Cerebellar cortex (tissue), 1 donor: Measurements from ENCODE around the gene C4A.
"Not testable (repeated sequence)": the region's sequence is repeated elsewhere in the genome, so short reads cannot be mapped to it uniquely, and the experiment has no call there.

Source experiments
- DNase-seq: peaks from one replicate; pipeline ENCODE4 v3.0.0-alpha.2; 2015; ENCODE audit warnings: low spot score

Gene C4A

DNA sequence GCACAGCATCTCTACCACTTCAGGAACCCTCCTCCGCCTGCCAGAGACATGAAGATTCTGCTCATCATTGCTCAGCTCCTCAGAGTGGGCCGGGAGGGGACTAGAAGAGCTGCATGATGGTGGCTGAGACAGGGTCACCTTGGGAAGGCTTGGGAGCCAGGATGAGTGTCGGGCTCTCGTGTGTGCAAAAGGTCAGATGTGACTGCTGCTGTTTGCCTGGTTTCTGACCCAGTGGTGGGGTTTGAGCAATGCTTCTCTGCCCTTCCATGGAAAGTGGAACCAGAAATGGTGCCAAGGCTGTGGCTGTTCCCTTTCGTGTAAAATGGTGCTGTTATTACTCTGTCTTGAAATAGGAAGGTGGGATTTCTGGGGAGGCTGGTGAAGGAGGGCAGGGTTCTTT, 859 bp upstream of the C4A start:
- not testable (repeated sequence) for DNase-seq

DNA sequence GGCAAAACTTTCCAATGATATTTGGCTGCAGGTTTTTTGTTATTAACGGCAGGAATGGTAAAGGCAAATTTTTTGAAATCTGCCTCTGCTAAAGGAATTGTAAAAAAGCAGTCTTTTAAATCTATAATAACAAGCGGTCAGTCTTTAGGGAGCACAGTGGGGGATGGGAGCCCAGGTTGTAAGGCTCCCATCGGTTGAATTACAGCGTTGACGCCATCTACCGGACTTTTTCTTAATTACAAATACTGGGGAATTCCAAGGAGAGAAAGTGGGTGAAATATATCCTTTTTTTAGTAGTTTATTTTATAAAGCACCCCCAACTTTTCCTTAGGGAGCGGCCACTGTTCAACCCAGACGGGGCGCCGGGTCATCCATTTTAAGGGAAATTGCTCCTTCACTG, 7.5 kb downstream of the C4A start:
- DNase-seq = not testable (repeated sequence)

DNA sequence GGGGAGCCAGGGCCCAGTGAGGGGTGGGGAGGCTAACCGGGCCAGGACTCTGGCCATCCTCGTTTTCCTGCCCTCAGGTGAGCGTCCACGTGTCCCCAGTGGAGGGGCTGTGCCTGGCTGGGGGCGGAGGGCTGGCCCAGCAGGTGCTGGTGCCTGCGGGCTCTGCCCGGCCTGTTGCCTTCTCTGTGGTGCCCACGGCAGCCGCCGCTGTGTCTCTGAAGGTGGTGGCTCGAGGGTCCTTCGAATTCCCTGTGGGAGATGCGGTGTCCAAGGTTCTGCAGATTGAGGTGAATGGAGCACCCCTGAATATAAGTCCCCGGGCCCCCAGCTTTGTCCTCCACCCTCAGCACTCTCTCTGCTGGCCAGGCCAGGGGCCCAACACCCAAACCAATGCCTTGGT, 12.6 kb downstream of the C4A start:
- not testable (repeated sequence) for DNase-seq

DNA sequence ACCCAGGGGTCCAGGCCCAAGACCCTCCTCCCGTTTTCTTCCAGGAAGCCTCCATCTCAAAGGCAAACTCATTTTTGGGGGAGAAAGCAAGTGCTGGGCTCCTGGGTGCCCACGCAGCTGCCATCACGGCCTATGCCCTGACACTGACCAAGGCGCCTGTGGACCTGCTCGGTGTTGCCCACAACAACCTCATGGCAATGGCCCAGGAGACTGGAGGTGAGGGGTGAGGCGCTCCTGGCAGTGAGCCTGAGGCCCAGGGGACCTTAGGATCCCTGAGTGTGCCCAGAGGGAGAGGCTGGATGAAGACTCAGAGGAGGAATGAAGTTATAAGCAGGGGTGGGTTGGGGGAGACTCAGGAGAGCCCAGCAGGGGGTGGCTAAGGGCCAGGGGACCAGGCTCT, 14.5 kb downstream of the C4A start:
- DNase-seq = not testable (repeated sequence)

DNA sequence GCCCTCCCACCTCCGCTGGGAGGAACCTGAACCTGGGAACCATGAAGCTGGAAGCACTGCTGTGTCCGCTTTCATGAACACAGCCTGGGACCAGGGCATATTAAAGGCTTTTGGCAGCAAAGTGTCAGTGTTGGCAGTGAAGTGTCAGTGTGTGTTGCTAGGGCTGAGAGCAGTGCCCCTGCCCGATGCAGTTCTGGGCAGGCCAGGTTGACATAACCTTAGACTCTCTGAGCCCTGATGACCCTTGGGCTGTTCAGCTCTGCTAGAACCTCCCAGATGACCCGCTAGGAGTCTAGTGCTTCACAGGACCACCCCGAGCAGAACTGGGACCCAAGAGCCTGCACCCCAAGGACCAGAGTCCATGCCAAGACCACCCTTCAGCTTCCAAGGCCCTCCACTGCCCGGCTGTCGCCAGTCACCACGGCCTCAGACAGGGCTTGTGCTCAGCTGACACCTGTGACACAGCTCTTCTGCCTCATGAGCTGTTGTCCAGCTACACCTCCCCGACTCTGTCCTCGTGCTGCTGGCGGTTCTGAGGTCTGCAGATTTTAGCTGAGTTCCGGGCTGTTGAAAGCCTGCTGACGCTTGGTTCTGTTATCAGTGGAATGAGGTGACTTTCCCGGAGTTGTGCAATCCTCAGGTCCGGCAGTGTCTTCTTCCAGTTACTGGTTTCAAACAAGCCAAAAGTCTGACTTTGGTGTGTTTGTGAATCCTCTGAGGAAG, 20.9 kb downstream of the C4A start:
- DNase-seq = not testable (repeated sequence)

DNA sequence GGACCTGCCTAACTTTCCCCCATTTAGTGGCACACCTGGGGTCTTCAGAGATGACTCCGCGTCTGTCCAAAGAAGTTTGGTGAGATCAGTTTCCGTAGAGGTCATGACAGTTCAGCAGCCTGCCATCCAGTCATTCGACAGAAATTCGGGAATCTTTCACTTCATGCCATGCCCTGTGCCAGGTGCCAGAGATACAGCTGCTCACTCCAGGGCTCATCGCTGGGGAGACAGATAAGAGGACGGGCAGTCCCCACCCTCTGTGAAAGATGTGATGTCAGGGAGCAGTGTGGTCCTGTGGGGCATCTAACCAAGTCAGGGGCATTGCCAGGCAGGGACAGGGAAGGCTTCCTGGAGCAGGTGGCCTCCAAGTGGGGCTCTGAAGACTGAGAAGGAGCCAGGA, 21.4 kb downstream of the C4A start:
- not testable (repeated sequence) for DNase-seq

DNA sequence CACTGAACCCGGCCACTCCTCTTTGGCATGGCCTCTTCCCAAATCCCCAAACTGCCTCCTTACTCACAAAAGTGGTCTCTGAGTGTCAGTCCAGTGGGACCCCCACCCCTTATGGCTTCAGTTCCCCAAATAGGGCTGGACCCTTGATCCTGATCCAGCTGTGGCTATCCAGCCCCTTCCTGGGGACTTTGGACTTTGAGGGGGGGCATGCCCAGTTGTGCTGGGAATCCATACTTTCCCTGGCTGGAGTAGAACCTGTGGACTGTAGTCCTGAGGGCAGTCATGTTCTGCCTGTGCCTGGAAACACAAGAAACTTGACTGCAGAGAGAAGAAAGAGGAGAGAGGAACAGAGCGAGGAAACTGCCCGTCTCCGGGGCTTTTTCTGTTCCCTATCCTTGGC, 22.5 kb downstream of the C4A start:
- DNase-seq = not testable (repeated sequence)

DNA sequence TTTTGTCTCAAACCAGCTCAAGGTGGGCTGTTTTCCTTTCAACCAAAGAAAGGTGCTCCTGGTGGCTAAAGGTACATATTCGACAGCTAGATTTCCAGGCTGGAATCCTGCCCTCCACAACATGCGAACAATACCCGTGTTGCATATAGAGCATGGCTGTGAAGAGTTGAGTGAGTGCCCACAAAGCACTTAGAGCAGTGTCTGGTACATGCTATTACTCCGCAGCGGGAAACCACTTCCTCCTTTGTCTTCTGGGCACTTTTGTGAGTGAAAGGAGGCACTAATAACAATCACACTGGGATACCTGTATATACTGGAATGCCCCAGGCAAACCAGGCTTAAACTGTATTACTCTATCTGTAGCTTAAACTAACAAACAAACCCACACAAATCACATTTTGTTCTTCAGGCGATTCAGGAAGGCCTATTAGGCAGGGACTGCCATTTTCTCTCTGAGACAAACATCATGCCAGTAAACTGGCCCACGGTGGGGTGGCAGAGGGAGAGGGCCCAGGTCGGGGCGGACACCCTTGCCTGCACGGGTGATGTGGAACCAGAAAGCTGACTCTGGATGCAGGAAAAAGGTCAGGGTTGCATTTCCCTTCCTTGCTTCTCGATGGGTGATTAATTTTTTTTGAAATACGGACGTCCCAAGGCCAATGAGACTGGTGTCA, 23.1 kb downstream of the C4A start:
- not testable (repeated sequence) for DNase-seq

DNA sequence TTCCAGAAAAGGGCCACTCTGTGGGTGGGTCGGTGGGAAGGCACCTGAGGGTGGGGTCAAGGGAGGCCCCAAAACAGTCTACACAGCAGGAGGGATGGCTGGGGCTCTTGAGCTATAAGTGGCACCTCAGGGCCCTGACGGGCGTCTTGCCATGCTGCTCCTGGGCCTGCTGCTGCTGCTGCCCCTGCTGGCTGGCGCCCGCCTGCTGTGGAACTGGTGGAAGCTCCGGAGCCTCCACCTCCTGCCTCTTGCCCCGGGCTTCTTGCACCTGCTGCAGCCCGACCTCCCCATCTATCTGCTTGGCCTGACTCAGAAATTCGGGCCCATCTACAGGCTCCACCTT, 23.7 kb downstream of the C4A start:
- not testable (repeated sequence) for DNase-seq

DNA sequence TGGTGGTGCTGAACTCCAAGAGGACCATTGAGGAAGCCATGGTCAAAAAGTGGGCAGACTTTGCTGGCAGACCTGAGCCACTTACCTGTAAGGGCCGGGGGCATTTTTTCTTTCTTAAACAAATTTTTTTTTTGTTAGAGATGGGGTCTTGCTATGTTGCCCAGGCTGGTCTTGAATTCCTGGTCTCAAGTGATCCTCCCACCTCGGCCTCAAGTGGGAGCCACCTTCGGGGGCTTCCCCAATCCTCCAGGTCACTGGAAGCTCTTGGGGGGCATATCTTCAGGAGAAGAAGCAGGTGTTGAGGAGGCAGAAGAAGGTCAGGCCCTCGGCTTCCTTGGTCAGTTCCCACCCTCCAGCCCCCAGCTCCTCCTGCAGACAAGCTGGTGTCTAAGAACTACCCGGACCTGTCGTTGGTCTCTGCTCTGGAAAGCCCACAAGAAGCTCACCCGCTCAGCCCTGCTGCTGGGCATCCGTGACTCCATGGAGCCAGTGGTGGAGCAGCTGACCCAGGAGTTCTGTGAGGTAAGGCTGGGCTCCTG, 24.2 kb downstream of the C4A start:
- not testable (repeated sequence) for DNase-seq

DNA sequence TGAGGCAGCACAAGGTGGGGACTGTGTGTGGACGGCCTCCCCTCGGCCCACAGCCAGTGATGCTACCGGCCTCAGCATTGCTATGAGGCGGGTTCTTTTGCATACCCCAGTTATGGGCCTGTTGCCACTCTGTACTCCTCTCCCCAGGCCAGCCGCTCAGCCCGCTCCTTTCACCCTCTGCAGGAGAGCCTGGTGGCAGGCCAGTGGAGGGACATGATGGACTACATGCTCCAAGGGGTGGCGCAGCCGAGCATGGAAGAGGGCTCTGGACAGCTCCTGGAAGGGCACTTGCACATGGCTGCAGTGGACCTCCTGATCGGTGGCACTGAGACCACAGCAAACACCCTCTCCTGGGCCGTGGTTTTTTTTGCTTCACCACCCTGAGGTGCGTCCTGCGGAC, 25.2 kb downstream of the C4A start:
- DNase-seq = not testable (repeated sequence)

DNA sequence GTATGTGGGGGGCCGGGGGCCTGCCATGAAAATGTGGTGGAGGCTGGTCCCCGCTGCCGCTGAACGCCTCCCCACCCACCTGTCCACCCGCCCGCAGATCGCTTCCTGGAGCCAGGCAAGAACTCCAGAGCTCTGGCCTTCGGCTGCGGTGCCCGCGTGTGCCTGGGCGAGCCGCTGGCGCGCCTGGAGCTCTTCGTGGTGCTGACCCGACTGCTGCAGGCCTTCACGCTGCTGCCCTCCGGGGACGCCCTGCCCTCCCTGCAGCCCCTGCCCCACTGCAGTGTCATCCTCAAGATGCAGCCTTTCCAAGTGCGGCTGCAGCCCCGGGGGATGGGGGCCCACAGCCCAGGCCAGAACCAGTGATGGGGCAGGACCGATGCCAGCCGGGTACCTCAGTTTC, 26.2 kb downstream of the C4A start:
- not testable (repeated sequence) for DNase-seq

DNA sequence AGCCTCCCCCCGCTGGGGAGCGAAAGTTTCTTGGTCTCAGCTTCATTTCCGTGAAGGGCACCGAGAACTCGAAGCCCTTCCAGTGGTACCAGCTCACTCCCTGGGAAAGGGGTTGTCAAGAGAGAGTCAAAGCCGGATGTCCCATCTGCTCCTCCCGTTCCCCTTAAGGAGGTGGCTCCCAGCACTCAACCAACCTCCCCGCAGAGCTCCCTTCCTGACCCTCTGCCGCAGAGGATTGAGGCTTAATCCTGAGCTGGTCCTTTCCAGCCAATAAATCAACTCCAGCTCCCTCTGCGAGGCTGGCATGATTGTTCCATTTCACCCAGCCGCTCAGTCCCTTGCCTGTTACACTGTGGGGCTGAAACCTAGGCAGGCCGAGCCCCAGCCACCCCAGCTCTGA, 26.8 kb downstream of the C4A start:
- DNase-seq = not testable (repeated sequence)

DNA sequence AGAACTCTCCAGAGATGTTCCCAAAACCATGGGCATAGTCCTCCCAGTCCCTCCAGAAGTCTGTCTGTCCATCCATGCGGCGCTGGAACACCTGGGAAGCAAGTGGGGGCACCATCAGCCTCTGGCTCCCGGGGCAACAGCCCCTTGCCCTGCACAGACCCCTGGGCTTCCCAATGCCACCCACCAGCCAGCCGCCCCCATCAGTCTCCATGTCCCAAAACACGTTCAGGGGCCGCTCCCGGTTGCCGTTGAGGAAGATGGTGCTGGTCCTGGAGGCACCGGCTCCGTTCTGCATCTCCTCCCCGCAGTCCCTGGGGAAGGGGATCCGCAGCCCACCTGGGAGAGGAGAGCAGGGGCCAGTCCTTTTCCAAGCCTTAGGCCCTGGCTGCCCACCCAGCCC, 27.7 kb downstream of the C4A start:
- DNase-seq = not testable (repeated sequence)

DNA sequence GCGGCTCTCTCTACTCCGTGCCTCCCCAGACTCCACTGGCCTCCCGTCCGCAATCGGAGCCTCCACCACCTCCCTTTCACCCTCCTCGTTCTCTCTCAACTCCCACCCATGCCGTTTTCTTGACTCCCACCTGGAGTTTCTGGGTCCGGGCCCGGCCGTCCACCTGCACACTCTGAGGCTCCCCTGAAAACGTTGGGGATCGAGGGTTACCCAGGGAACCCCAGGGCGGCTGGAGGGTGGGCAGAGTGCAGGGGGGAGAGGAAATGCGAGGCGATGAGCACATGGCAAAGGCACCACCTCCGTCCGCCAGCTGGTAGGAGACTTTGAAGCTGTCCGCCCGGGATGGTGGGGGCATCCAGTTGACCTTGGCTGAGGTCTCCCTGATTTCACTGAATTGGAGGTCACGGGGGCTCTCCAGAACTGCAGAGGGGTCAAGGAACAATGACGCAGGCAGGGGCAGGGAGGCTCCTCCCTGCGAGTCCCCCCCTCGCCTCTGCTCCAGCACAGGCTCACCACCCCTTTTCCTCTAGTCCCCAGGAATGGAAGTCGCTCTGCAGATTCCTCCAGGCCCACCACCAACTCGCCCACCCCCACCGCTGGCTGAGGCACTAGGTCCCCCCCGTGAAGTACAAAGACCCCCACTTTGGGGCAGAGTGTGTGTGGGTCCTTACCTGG, 29.1 kb downstream of the C4A start:
- DNase-seq = not testable (repeated sequence)

DNA sequence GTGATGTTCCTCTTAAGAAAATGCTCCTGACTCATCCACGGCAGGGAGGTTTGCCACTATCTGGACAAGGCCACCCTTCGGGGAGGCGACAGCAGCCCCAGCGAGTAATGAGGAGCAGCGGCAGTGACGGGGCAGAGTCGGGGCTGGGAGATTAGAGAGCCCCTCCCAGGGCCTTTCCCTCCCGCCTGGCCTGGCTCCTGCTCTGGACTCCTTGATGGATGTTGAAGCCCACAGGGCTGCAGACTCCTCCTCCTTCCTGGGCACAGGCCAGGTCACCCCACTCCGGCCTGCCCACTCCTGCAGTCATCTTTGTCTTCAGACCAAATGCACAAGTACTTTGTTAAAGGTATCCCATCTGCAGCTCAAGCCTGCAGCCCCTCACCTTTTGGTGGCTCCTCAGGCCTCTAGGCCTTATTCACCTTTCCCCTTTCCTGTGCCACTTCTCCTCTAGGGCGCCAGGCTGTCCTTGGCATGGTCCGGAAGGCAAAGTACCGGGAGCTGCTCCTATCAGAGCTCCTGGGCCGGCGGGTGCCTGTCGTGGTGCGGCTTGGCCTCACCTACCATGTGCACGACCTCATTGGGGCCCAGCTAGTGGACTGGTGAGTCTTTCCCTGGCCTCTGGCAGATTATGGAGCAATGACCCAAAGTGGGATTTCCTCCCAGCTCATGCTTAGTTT, 31.2 kb downstream of the C4A start:
- not testable (repeated sequence) for DNase-seq

DNA sequence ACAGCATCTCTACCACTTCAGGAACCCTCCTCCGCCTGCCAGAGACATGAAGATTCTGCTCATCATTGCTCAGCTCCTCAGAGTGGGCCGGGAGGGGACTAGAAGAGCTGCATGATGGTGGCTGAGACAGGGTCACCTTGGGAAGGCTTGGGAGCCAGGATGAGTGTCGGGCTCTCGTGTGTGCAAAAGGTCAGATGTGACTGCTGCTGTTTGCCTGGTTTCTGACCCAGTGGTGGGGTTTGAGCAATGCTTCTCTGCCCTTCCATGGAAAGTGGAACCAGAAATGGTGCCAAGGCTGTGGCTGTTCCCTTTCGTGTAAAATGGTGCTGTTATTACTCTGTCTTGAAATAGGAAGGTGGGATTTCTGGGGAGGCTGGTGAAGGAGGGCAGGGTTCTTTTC, 31.9 kb downstream of the C4A start:
- DNase-seq = not testable (repeated sequence)

DNA sequence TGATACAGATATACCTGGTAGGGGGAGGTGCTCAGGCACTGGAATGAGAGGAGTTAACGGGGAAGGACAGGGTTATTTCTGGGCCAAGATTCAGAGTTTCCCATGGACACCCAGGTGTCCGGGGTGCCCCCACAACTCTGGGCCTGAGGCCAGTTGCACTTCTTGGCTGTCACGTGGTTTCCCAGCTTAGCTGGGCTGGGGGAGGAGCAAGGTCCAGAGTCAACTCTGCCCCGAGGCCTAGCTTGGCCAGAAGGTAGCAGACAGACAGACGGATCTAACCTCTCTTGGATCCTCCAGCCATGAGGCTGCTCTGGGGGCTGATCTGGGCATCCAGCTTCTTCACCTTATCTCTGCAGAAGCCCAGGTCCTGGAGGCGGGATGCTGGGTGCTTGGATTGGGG, 32.7 kb downstream of the C4A start, which contains the start of gene C4B:
Gene C4B, plus strand, starts transcription at position 249 of the 400 bp plus-strand sequence. Its CDS starts 51 bp downstream, at position 300.
- DNase-seq = not testable (repeated sequence)

DNA sequence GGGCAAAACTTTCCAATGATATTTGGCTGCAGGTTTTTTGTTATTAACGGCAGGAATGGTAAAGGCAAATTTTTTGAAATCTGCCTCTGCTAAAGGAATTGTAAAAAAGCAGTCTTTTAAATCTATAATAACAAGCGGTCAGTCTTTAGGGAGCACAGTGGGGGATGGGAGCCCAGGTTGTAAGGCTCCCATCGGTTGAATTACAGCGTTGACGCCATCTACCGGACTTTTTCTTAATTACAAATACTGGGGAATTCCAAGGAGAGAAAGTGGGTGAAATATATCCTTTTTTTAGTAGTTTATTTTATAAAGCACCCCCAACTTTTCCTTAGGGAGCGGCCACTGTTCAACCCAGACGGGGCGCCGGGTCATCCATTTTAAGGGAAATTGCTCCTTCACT, 40.2 kb downstream of the C4A start:
- not testable (repeated sequence) for DNase-seq

DNA sequence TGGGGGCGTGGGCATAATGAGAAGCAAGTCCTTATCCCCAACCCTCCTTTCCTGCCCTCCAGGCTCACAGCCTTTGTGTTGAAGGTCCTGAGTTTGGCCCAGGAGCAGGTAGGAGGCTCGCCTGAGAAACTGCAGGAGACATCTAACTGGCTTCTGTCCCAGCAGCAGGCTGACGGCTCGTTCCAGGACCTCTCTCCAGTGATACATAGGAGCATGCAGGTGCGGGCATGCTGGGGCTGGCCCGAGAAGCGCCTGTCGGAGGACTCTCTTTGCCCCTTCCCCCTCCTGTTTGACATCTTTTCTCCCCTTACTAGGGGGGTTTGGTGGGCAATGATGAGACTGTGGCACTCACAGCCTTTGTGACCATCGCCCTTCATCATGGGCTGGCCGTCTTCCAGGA, 46.8 kb downstream of the C4A start:
- DNase-seq = not testable (repeated sequence)

DNA sequence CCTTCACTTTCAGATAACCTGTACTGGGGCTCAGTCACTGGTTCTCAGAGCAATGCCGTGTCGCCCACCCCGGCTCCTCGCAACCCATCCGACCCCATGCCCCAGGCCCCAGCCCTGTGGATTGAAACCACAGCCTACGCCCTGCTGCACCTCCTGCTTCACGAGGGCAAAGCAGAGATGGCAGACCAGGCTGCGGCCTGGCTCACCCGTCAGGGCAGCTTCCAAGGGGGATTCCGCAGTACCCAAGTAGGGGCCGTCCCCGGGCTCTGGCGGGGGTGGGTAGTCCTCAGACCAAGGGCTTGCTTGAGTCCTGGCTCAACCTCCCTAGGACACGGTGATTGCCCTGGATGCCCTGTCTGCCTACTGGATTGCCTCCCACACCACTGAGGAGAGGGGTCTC, 47.7 kb downstream of the C4A start:
- DNase-seq = not testable (repeated sequence)
